NCI-H2081 (cell line): ENCODE measurements around the gene MAP4K2.
"Not testable (repeated sequence)": the region's sequence is repeated elsewhere in the genome, so short reads cannot be mapped to it uniquely, and the experiment has no call there.

Experiments used
- DNase-seq, 2 experiments: peaks; one replicate each; lab custom pipeline; 2025; lab: John Stamatoyannopoulos, UW

MAP4K2 gene

DNA sequence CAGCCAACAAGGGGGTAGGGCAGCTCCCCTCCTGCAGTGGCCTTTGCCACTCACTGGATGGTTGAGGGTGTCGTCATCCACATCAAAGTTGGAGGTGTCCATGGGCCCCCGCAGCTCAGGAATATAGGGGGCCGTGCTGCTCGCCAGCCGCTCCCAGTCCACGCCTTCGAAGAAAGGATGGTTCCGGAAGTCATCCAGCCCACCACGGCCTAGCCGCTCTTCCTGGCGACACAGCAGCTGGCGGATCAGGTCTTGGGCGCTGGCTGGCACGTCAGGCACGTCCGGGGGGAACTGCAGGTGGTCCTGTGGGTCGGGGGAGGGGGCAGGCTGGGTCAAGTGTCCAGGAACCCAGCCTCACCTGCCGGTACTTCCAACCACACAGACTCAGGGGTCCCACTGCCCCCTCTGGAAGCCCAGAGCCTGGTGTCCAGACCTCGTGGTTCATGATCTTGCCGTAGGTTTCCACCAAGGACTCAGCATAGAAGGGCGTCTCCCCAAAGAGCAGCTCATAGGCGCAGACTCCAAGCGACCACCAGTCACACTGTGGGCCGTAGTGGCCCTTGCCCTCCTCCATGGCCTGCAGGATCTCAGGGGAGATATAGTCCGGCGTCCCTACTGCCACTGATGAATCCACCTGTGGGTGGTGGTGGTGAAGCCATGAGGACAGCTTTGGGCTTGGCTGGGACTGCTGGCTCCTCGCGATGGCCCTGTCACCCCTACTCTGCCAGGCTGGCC lies 35.8 kb upstream of the MAP4K2 start:
- DNase-seq, result no peak

DNA sequence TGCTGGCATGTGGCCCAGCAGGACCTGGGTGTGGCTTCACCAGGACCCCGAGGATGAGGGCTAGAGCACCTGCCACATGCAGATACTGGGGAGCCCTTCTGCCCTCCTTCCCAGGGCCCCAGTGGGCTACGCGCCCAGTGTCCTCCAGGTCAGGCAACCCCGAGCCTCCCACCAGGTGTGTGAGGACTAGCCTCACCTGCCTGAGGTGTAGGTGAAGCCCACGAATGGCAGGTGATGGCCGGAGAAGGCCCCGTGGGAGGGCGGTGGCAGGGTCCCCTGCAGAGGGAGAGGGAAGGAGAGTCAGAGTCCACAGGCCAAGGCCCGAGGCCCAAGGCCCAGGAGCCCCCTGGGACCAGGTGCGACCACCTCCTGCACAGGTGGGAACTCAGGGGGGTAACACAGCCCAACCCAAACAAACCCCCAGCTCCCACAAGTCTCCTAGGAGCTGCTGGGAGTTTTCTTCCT lies 34.9 kb upstream of the MAP4K2 start:
- DNase-seq, result no peak

DNA sequence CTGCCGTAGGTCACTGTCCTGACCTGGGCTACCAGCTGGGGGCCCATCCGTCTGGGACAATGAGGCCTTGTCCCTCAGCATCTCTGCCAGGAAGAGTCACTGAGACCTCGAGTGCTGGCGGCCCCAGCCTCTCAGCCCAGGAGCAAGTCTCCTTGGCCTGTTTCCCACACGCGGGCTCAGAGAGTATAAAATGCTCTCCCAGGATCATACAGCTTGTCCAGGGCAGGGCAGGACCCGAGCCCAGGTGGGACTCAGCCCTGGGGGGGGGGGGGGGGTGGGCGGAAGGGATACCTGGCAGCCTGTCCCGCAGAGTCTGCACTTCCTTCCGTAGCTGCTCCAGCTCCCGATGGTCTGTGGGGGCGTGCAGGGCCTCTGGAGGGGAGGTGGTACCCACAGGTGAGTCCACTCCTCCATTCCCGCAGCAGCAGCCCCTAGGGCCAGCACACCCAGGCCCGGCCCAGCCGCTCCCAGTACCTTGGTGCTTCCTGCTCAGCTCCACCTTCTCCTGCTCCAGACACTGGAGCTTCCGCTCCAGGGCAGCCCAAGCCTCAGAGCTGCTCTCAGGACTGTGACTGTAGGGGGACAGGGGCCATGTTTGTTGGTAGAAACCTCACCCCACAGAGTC lies 33.5 kb upstream of the MAP4K2 start:
- no peak for DNase-seq

DNA sequence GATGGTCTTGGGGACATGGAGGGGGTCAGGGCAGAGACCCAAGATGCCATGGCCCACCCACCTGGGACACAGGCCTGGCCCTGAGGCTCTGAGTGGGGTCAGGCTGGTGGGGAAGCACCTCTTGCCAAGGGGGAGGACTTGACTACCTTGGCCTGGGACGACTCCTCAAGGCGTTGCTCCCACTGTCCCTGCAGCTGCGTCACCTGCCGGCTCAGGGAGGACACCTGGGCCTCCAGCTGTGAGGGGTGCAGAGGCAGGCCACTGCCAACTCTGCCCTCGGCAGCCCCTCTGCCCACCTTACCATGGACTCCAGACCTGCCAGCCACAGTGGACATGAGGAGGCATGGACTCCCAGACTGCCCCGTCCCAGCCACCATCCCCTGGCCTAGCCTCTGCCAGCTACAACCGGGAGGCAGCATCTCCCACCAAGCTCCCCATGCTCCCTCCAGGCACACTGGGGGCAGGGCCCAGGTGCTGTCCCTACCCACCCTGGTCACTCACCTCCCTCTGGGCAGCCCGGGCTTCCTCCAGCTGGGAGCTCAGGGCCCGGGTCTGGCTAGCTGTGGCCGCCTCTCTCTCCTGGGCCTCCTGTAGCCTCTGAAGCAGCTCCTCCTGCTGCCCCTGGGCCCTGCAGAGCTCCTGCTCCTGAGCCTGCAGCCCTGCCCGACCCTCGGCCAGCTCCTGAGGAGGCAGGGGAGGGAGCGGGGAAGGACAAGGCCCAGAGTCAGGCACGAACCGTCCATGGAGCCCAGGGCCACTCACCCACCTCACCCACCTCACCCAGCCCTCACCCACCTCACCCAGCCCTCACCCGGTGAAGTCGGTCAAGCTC lies 32.8 kb upstream of the MAP4K2 start:
- DNase-seq, result no peak

DNA sequence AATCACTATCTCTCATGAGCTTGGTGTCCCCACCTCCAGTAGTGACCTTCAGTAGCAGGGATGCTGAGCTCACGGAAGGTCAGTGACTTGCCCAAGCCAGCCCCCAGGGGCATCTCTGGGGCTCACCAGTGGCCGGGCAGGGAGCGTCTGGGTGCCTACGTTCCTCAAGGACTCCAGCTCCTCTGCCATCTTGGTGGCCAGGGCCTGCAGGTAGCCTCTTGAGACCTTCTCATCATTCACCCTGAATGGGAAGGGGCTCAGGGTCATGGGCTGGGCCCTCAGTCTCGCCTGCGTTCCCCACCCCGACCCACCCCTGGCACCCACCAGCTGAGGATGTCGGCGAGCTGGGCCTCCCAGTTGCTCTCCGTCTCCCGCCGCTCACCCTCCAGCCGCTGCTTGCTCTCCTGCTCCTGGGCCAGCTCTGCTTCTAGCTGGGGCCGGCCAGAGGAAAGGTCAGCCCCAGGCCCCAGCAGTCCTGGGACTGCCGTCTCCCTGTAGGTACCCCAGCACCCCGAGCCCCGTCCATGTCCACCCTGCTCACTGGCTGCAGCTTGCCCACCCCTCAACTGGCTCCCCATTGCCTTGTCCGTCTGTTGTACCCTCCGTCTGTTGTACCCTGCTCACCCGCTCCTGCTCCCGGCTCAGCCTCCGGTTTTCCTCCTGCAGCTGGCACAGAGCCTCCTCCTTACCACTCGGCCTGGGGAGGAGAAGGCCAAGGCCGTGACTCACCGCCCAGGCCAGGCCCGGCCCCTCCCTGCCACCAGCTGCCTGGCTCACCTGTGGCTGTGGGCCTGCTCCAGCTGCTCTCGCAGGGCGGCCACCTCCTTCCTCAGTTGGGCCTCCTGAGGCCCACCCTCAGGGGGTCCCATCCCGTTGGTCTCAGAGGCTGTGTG lies 32.0 kb upstream of the MAP4K2 start:
- no peak for DNase-seq

DNA sequence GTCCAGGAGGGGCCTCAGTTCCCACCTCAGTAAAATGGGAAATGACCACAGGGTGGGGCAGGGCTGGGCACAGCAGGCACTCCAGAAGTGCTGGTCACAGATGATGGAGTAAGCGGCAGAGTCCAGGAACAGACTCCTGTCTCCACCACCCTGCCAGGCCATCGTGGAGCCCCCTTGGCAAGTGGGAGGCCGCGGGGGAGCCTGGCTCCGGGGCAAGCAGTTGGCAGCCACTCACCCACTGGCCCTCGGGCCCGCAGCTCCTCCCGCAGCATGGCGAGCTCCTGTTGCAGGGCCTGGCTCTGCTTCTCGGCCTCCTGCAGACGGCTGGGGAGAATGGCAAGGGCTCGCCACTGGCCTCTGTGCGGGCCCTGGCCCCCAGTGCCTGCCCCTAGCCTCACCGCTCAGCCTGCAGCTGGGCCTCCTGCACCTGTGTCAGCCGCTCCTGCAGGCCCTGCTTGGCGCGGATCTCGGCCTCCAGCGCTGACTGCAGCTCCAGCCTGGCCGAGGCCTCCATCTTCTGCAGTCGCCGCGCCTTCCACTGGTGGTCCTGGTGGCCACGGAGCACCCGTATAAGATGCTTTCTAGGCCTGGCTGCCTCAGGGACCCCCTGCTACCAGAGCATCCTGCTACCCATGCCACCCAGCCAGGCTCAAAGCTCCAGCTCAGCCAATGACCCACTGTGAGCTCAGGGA lies 31.2 kb upstream of the MAP4K2 start:
- DNase-seq, result no peak

DNA sequence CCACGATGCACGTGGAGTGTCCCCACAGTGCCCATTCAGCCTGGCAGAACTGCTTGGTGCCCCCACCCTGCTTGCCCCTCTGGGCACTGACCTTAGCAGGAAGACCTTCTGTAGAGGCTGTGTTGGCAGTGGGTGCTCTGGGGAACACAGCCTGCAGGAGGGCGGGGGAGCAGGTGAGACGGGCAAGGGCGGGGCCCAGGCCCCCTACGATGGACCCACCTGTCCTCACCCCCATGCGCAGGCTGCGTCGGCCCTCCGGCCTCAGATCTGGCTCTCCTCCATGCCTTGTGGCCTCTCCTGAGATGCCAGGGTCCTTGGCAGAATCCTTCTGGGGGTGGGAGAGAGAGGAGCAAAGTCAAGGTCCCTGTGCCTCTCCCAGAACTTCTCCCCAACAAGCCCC lies 30.5 kb upstream of the MAP4K2 start:
- no peak for DNase-seq

DNA sequence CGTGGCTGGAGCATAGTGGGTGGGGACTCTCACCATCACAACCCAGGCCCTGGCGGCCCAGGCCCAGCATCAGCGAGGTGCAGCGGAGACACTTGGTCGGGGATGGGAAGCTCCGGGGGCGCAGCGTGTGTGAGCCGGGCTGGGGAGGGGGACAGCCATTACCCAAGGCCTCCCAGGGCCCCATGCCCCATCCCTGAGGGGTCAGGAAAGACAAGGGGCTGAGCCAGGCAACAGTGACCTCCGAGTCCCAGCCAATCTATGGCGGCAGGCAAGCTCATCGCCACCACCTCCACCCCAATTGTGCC lies 30.1 kb upstream of the MAP4K2 start:
- no peak for DNase-seq

DNA sequence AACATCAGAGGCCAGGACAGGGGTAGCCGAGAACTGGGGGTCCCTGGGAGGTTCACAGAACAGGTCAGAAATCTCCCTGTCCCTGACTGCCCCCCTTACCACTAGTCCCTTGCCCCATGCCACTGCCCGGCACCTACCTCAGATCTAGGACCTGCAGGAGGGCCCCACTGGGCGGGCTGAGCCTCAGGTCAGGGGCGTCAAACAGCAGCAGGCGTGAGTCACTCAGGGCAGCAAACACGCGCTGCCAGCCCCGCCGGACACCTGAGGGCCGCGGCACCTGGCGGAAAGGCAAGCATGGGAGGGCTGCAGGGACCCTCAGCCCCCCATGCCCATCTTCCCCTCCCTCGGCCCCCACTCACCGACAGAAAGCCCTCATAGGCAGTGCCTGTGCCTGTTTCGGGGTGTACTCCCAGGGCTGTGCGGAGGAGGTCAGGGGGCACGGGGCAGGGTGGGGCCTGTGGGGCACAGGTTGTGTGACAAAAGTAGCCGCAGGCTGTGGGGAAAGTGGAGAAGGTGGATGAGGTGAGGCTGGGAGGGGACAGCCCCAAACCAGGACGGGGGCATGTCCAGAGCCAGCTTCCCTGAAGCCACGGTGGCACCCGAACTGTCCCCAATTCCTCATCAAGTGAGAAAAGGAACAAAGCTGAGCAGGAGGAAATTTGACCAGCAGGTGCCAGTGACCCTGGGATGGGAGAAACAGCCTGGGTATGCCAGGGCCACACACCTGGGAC lies 29.6 kb upstream of the MAP4K2 start:
- DNase-seq, result no peak

DNA sequence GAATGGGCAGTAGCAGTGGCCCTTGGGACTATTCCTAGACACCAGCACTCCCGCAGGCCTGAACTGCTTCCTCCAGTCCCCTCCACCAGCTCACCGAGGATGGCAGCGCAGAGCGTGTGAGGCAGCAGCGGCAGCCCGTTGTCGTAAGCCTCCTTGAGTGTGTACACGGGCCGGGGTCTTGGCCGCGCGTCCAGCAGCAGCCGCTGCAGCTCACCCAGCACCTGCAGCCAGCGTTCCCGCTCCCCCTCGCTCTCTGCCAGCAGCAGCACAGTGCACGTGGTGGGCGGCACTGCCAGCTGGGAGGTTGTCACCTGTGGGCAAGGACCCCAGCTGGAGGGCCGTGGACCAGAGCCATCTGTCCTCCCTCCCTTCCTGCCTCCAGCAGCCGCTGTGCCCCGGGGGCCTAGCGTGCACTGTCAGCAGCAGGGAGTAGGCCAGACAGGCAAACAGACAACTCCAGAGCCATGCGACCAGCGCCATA lies 28.4 kb upstream of the MAP4K2 start:
- no peak for DNase-seq

DNA sequence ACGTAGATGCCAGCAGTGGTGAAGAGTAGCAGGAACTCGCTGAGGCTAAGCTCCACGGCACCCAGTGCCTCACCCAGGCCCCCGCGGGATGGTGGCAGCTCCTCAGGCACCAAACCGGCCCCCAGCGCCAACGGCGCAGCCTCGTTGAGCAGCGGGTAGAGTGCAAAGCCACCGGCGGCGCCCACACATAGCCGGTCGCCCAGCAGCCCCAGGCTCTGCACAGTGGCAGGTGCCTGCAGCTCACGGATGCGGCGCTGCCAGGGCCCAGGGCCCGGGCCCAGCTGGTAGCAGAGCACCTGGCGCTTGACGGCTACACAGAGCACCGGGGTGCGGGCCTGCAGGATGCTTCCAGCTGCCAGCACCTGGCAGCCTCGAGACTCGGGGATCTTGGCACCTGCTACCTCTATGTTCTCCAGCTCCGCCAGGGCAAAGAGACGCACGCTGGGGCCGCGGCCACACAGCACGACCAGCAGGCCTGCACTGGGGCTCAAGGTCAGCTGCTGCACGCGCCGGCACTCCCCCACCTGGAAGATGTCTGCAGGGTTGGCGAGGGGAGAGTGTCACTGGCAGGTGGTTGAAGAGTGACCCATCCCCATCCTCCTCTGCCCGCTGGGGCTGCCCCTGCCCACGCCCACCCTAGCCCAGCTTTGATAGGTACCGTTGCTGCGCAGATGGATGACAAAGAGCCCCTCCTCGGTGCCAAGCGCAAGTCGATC lies 26.7 kb upstream of the MAP4K2 start:
- no peak for DNase-seq

DNA sequence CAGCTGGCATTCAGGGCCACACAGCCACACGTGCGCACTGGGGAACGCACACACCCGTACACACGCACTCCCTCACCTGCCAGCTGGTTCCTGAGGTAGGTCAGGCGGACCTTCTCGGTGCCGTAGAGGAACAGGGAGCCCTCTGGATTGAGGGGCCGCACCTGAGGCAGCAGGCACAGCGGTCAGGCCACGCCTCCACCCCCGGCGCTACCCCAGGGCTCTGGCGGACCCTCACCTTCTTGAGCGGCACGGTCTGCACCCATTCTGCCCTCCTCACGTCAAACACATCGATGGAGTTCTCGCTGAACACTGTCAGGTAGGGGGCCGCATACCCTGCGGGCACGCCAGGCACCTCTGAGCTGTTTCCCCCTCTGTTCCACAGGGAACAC lies 24.4 kb upstream of the MAP4K2 start:
- DNase-seq, result no peak

DNA sequence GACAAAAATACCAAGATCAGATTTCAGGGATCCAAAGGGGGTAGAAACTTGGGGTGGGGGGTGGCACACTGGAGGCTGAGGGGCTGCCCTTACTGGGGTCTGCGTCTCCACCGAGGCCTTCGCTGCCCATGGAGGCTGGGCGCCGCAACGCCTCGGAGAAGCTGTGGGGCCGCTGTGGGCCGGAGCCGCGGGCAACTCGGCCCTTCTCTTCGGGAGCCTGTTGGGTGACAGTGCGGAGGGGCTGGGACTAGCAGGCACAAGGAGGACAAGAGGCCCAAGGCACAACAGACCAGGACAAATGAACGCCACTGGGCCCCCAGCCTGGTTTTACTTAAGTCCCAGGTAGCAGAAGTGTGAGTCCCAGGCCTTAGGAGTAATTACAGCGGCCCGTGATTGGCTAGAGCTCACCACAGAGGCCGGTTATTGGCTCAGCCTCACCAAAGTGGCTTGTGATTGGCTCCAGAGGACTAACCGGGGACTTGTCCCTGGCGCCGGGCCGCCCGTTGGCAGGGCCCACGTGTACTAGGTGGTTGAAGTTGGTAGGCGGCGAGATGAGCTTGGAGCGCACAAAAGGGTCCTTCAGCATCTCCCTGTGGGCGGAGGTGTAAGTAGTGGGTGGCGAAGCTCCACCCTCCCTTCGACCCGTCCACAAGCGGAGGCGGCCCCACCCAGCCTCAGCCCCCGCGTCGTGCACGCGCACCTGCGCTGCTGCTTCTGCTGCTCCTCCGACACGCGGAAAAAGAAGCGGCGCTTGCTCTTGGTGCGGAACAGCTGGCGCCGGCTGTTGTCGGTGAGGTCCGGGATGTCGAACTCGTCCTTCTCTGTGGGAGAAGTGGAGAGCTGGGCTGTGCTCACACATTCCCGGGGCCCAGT lies 23.8 kb upstream of the MAP4K2 start:
- DNase-seq, result no peak

DNA sequence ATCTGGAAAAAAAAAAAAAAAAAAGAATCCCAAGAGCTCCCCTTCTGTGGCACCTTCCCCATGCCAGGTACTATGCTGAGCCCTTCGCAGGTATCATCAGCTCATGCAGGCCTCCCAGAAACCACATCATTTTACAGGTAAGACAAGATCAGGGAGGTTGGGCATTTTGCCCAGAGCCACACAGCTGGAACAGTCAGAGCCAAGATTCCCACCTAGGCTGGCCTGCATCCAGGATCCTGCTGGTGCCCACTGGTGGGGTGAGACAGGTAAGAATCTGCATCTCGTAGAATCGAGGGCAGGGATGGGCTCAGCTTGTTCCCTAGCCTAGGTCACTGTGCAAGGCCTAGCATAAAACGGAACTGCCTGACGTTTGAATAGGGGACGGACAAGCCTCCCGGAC lies 23.0 kb upstream of the MAP4K2 start:
- DNase-seq, result no peak

DNA sequence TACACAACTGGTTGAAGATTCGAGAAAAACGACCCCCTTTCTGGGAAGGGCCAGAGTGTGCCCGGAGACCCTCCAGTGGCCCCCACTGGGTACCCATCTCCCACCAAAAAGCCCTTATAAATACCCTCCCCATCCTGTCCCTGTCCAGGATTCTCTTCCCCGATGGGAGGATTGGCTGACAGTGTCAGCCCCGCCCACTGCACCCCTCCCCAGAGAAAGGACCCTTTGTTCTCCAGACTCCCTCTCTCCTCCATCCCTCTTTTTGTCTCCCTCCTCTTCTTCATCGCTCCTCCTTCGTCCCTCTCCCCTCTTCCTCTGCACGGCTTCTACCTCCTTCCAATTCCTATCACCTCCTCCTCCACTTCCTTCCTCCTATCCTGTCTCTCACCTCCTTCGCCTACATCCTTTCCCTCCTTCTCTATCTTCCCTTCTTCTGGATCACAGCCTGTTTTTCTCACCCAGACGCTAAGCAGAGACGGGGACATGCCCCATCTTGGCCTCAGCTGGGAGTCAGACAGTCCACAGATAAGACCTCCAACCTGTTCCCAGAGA lies 20.6 kb upstream of the MAP4K2 start:
- DNase-seq, result no peak

DNA sequence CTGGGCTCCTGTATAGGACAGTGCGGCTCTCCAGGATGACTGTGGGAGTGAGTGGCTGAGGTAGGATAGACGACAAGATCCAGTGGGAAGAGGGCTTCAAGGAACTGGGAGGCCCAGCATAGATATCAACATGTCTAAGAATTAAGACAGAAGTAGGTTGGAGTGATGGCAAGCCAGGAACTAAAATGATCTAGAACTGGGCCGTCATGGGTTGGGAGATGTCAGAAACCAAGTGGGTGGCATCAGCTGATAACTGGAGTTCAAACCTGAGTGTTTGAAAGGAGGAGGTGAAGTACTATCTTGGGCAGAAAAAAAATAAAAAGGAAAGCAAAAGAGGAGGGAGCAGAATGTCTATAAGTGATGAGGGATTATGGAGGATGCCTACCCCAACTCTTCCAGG lies 14.5 kb upstream of the MAP4K2 start:
- no peak for DNase-seq

DNA sequence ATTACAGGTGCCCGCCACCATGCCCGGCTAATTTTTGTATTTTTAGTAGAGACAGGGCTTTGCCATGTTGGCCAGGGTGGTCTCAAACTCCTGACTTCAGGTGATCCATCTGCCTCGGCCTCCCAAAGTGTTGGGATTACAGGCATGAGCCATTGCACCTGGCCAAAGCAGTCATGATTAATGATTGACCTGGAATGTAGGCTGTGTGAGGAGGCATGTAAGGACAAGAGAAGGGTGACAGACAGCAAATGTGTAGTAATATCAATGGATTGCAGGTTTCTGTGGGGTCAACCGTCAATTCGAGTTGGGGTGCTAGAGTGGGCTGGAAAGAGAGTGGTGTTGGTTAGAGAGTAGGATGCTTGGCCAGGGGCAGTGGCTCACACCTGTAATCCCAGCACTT lies 12.4 kb upstream of the MAP4K2 start:
- DNase-seq, result not testable (repeated sequence)

DNA sequence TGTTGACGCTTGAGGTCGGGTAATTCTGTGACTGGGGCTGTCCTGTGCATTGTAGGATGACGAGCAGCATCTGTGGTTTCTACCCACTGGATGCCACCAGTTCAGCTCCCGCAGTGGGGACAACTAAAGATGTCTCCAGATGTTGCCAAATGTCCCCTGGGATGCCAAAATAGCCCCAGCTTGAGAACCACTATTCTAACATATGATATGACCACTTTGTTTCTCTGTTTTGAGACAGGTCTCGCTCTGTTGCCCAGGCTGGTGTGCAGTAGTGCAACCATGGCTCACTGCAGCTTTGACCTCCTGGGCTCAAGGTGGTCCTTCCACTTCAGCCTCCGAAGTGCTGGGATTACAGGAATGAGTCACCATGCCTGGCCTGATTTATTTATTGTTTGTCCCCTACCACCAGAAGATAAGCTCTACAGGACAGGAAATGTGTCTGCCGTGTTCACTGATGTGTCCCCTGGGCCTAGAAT lies 11.7 kb upstream of the MAP4K2 start:
- no peak for DNase-seq

DNA sequence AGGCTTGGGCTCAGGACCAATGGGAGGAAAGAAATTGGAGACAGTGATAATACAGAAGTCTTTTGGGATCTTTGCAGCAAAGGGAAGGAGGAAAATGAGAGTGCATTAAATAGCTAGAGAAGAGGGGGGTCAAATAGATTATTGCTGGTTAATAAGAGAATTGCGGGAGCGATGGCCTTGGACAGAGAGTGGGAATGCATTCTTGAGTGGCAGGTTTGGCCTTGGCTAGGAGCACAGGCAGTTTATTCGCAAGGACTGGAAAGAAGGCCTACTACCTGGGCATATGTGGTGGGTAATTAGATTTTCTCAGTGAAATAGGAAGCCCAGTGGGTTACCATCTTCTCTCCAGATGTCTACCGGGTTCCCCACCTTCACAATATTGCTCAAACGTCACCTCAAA lies 10.8 kb upstream of the MAP4K2 start:
- no peak for DNase-seq
